Body of pancreas (tissue), 4 donors: ENCODE measurements around the gene PIP5K1B. TPM values are rescaled to one million over a fixed set of nuclear protein-coding genes. Genes with fewer than 3 reads are reported as not detected.

ENCODE experiments used
- ATAC-seq: fragments of 150-250 bp; one replicate; pipeline ENCODE4 v1.9.1; 2016
- DNase-seq, 4 donors: peaks; one replicate each; pipeline ENCODE4 v3.0.0-alpha.2; 2019
- H3K27ac ChIP-seq, 4 donors: fragments of 200-600 bp; sonication (generic); 1 replicate in 3 of 4; 2 replicates in 1 of 4; pipeline versions ENCODE4 v1.5.1 to v1.6.1; 2016 to 2019; ENCODE audit warnings: mild to moderate bottlenecking in 1 of 4, mixed read lengths in 1 of 4, moderate library complexity in 1 of 4
- H3K27me3 ChIP-seq, 2 donors: fragments of 200-600 bp; sonication (generic); one replicate each; pipeline ENCODE4 v1.6.0; 2016; ENCODE audit warnings: mild to moderate bottlenecking in 1 of 2
- H3K36me3 ChIP-seq, 2 donors: fragments of 200-600 bp; sonication (generic); replicated peaks in 1 of 2; 2 replicates each; pipeline ENCODE4 v1.5.1; 2016; ENCODE audit warnings: low read depth in 2 of 2; ENCODE audit not compliant: insufficient read depth in 1 of 2
- H3K4me1 ChIP-seq: fragments of 200-600 bp; sonication (generic); one replicate; pipeline ENCODE4 v1.6.0; 2016
- H3K4me3 ChIP-seq, 2 donors: fragments of 200-600 bp; sonication (generic); 1 replicate in 1 of 2; 2 replicates in 1 of 2; pipeline ENCODE4 v1.5.1; 2016 to 2019
- H3K9me3 ChIP-seq, 3 donors: fragments of 200-600 bp; sonication (generic); 1 replicate in 2 of 3; 2 replicates in 1 of 3; pipeline ENCODE4 v1.5.1; 2016
- CTCF ChIP-seq, 7 experiments: fragments of 450-650 bp in 4 of 7; fragments of 200-600 bp in 3 of 7; sonication (generic) in 3 of 7; IDR thresholded peaks; one replicate each; pipeline ENCODE4 v1.5.1; 2016 to 2019; ENCODE audit warnings: antibody characterized with exemption in 7 of 7
- POLR2A ChIP-seq, 3 donors: fragments of 450-650 bp; IDR thresholded peaks; one replicate each; pipeline ENCODE4 v1.6.1; 2016; ENCODE audit warnings: antibody characterized with exemption in 3 of 3, mild to moderate bottlenecking in 2 of 3
- WGBS, 2 donors: methylation state at CpG; one replicate each; pipeline ENCODE4 v1.1.5; 2017; 5-methylcytosine and 5-hydroxymethylcytosine counted together
- intact Hi-C: fragments of 100-400 bp; cut with DNase I; formaldehyde crosslinking; loops from one replicate; pipeline ENCODE4 v1.15.1; 2023
- total RNA-seq, 2 donors: library from RNA; depleted of rRNA; stranded (reverse); fragments of >200 nt; gene quantifications; one replicate each; pipeline ENCODE4 v1.1.0, GENCODE V29; 2016

PIP5K1B gene
- total RNA-seq, 2 donors from 2014 or later: 3.6 to 7.8 TPM

DNA sequence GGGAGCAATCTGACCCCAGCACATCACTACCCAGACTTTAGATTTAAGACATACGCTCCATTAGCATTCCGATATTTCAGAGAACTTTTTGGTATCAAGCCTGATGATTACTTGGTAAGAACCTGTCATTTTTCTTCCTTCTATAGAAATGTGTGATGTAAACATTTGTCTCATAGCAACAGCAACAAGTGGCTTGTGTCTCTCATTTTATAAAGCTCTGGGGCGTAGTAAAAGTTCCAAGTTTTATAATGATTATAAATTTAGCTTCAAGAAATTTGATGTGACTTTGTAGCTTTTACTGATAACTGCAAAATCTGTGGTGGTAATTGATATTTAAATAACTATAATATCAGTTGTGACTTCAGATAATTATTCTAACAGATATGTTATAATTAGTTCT, 171.6 kb downstream of the PIP5K1B start:
- H3K9me3 ChIP-seq: no peaks in the 10 kb centered on the region
- H3K4me3 ChIP-seq: no peak overlapping the region
- 61% methylated on average over 3 of the region's 3 CpGs for WGBS, 2 donors
- intact Hi-C loops: no loop called here
- ATAC-seq: no peak
- no peak for DNase-seq
- H3K27ac ChIP-seq: no peak overlapping the region
- peaks cover 26% of the 10 kb centered on the region for H3K4me1 ChIP-seq
- no peaks in the 10 kb centered on the region for H3K27me3 ChIP-seq
- TF ChIP-seq POLR2A (IDR thresholded peaks at IDR 0.05): no peak
- no peak for TF ChIP-seq CTCF (IDR thresholded peaks at IDR 0.05)
- no peaks in the 10 kb centered on the region for H3K36me3 ChIP-seq

GRCh38 chr9:68877219-68877618, 172.2 kb downstream of the PIP5K1B start:
- ATAC-seq (no peak), DNase-seq (no peak)
- H3K4me3 ChIP-seq: no peak overlapping the region
- H3K36me3 ChIP-seq: no peaks in the 10 kb centered on the region
- intact Hi-C loops: no loop called here
- TF ChIP-seq POLR2A (IDR thresholded peaks at IDR 0.05) (no peak), CTCF (IDR thresholded peaks at IDR 0.05) (no peak)
- H3K9me3 ChIP-seq: no peaks in the 10 kb centered on the region
- H3K27ac ChIP-seq: no peak overlapping the region
- H3K4me1 ChIP-seq: peaks cover 20% of the 10 kb centered on the region
- H3K27me3 ChIP-seq: no peaks in the 10 kb centered on the region

- no peak for TF ChIP-seq POLR2A (IDR thresholded peaks at IDR 0.05)
- no peak for TF ChIP-seq CTCF (IDR thresholded peaks at IDR 0.05)
- ATAC-seq: no peak
- H3K27me3 ChIP-seq: no peaks in the 10 kb centered on the region
- H3K4me3 ChIP-seq: no peak overlapping the region
- H3K36me3 ChIP-seq: no peaks in the 10 kb centered on the region
- H3K9me3 ChIP-seq: no peaks in the 10 kb centered on the region
- peaks cover 14% of the 10 kb centered on the region for H3K4me1 ChIP-seq
- DNase-seq: no peak
- H3K27ac ChIP-seq: no peak overlapping the region
- intact Hi-C loops: no loop called here
Measured at GRCh38 chr9:68878450-68878849, 173.4 kb downstream of the PIP5K1B start.

DNA sequence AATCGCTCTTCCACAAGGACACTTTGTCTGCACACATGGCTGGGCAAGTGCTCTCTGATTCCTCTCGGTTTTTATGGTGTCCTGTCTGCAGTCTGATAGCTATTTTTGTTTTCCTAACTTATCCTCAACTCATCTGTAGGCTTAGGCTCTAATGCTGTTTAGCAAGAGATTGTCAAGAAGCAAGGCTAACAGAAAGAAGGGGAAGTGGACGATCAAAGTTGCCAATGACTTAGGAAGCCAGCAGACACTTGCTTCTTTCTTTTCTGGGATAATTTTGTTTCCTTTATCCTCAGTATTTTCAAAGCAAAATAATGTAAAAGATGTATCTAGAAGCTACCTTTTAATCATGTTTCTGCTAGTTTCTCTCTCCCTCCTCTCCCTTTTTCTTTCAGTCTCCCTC, 178.2 kb downstream of the PIP5K1B start:
- Histone ChIP-seq H3K9me3 (no peaks in the 10 kb centered on the region), H3K36me3 (no peaks in the 10 kb centered on the region), H3K4me1 (peaks cover 11% of the 10 kb centered on the region), H3K27me3 (no peaks in the 10 kb centered on the region), H3K4me3 (no peak overlapping the region), H3K27ac (no peak overlapping the region)
- 76 to 89% methylated on average over 3 of the region's 3 CpGs for WGBS, 2 donors
- intact Hi-C loops: no loop called here
- ATAC-seq: no peak
- TF ChIP-seq POLR2A (IDR thresholded peaks at IDR 0.05): no peak
- no peak for TF ChIP-seq CTCF (IDR thresholded peaks at IDR 0.05)
- DNase-seq: no peak

DNA sequence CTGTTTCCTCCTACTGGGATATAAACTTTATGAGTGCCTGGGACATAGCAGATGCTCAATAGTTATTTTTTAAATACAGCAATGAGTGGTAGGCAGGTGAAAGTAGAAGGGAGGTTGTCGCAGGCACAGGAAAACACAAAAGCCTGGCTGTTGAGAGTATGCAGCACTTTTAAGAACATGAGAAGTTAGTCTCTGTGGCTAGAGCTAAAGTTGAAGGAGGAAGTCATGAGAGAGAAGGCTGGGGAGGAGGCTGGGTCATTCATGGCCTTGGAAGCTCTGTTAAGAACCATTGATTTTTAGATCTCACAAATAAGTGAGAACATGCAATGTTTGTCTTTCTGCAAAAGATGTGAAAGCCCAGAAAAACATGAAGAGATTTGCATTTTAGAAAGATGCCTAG, 182.2 kb downstream of the PIP5K1B start:
- intact Hi-C loops: no loop called here
- Histone ChIP-seq H3K27ac (peak overlapping the region in 1 of 4 donors; percentile 8), H3K9me3 (no peaks in the 10 kb centered on the region), H3K27me3 (no peaks in the 10 kb centered on the region), H3K4me3 (no peak overlapping the region), H3K4me1 (peaks cover 11% of the 10 kb centered on the region), H3K36me3 (no peaks in the 10 kb centered on the region)
- TF ChIP-seq POLR2A (IDR thresholded peaks at IDR 0.05) (no peak), CTCF (IDR thresholded peaks at IDR 0.05) (no peak)
- WGBS, 2 donors: 87 to 91% methylated on average over 1 of the region's 1 CpG
- ATAC-seq (no peak), DNase-seq (no peak)
